DOHH2 (cell line): ENCODE results near the gene EYA2.

Source experiments
- CTCF ChIP-seq: fragments of 200-600 bp; sonication (generic); IDR thresholded peaks from one replicate; pipeline ENCODE4 v1.5.1; 2014; ENCODE audit warnings: antibody characterized with exemption, mild to moderate bottlenecking, low read depth, low read length; ENCODE audit not compliant: poor library complexity, severe bottlenecking
- EZH2phosphoT487 ChIP-seq: fragments of 200-600 bp; sonication (generic); IDR thresholded peaks from 2 replicates; pipeline ENCODE4 v1.6.1; 2017; ENCODE audit warnings: borderline replicate concordance, mild to moderate bottlenecking, antibody characterized with exemption, low read length, moderate library complexity, mixed read lengths

GRCh38 chr20:47146686-47147085 is 252.0 kb downstream of the EYA2 start:
- TF ChIP-seq CTCF (no peak), EZH2phosphoT487 (no peak)
